PFSK-1 (cell line): ENCODE results near the gene KCNQ1.

Experiments
- FOXP2 ChIP-seq: optimal IDR thresholded peaks from 2 replicates; pipeline ENCODE3; 2011; ENCODE audit warnings: borderline replicate concordance, control low read depth, inconsistent platforms; ENCODE audit not compliant: insufficient read depth; ENCODE audit errors: extremely low read length, extremely low read depth
- POLR2AphosphoS5 ChIP-seq: IDR thresholded peaks from 2 replicates; pipeline ENCODE4 v1.6.1; 2012; ENCODE audit warnings: low read depth, mild to moderate bottlenecking, control low read depth, low read length, moderate library complexity
- REST ChIP-seq, 2 experiments: IDR thresholded peaks; 2 replicates each; pipeline versions ENCODE4 v1.6.1 to v1.8.0; 2011 to 2012; ENCODE audit warnings: low read depth in 2 of 2, low read length in 2 of 2, control low read depth in 1 of 2, inconsistent platforms in 1 of 2, mild to moderate bottlenecking in 1 of 2, moderate library complexity in 1 of 2; ENCODE audit not compliant: insufficient read depth in 1 of 2
- SIN3A ChIP-seq: IDR thresholded peaks from 2 replicates; pipeline ENCODE4 v1.6.1; 2012; ENCODE audit warnings: mild to moderate bottlenecking, low read length, moderate library complexity, borderline replicate concordance; ENCODE audit not compliant: insufficient read depth
- TAF1 ChIP-seq: IDR thresholded peaks from 2 replicates; pipeline ENCODE4 v1.6.1; 2012; ENCODE audit warnings: low read length, control low read depth, borderline replicate concordance; ENCODE audit not compliant: insufficient read depth

- TF ChIP-seq POLR2AphosphoS5, result peak; percentile 83
- no peak for TF ChIP-seq FOXP2
- TF ChIP-seq REST (IDR thresholded peaks at IDR 0.05; ENCODE audit: insufficient read depth in 1 of 2, low read depth in 2 of 2, low read length in 2 of 2), result peak in 1 of 2 experiments; percentile 52; a peak in 1 of 4 replicates
- peak; percentile 63; the same call in 1 of the 2 replicates for TF ChIP-seq SIN3A
- TF ChIP-seq TAF1, result peak; percentile 76; the same call in 1 of the 2 replicates
Observed at GRCh38 chr11:2892215-2892966, 447.6 kb downstream of the KCNQ1 start.
